HEK293T (cell line): ENCODE results near the gene DHFR2.

Experiments used
- FOXA1 ChIP-seq: fragments of 450-650 bp; IDR thresholded peaks from 2 replicates; pipeline ENCODE4 v1.6.1; 2016; ENCODE audit warnings: mild to moderate bottlenecking
- FOXM1 ChIP-seq: fragments of 450-650 bp; IDR thresholded peaks from 2 replicates; pipeline ENCODE4 v1.6.1; 2017; ENCODE audit warnings: mild to moderate bottlenecking, borderline replicate concordance
- L3MBTL2 ChIP-seq: fragments of 450-650 bp; conservative IDR thresholded peaks from 2 replicates; pipeline ENCODE4 v1.6.1; 2016; ENCODE audit warnings: mild to moderate bottlenecking
- LEF1 ChIP-seq: fragments of 450-650 bp; IDR thresholded peaks from 2 replicates; pipeline ENCODE4 v1.6.1; 2017; ENCODE audit warnings: mild to moderate bottlenecking, borderline replicate concordance
- NFRKB ChIP-seq: fragments of 450-650 bp; IDR thresholded peaks from 2 replicates; pipeline ENCODE4 v1.6.1; 2016; ENCODE audit warnings: mild to moderate bottlenecking, moderate library complexity
- PKNOX1 ChIP-seq: fragments of 450-650 bp; IDR thresholded peaks from 2 replicates; pipeline ENCODE4 v1.6.1; 2016
- SP1 ChIP-seq: fragments of 450-650 bp; IDR thresholded peaks from 2 replicates; pipeline ENCODE4 v1.6.1; 2017
- TARDBP ChIP-seq: fragments of 450-650 bp; IDR thresholded peaks from 2 replicates; pipeline ENCODE4 v1.6.1; 2016

GRCh38 chr3:94046533-94046932 lies 16.2 kb downstream of the DHFR2 start:
- TF ChIP-seq L3MBTL2 (no peak), SP1 (no peak), LEF1 (no peak), TARDBP (no peak), FOXM1 (no peak), NFRKB (no peak), PKNOX1 (no peak), FOXA1 (no peak)
